HL-60 (cell line): Measurements from ENCODE around the gene SVBP.

Experiments
- DNase-seq, 2 experiments: peaks; one replicate each; pipeline ENCODE4 v3.0.0-alpha.2; 2010 to 2020; ENCODE audit warnings: low read depth in 1 of 2, low spot score in 1 of 2
- H3K27ac ChIP-seq: fragments of 250-450 bp; sonication (Bioruptor Pico); replicated peaks from 2 replicates; pipeline ENCODE4 v1.5.1; 2020; ENCODE audit warnings: mild to moderate bottlenecking, moderate library complexity
- H3K27me3 ChIP-seq: fragments of 250-450 bp; sonication (Bioruptor Pico); 2 replicates; pipeline ENCODE4 v1.5.1; 2021; ENCODE audit warnings: mild to moderate bottlenecking, moderate library complexity; ENCODE audit not compliant: insufficient read depth, poor library complexity, severe bottlenecking
- H3K4me3 ChIP-seq: replicated peaks from 2 replicates; pipeline ENCODE4 v1.5.1; 2011; ENCODE audit warnings: mild to moderate bottlenecking, control low read depth, low read length; ENCODE audit not compliant: insufficient read depth
- GABPA ChIP-seq: IDR thresholded peaks from 2 replicates; pipeline ENCODE4 v1.6.1; 2012; ENCODE audit warnings: low read depth
- POLR2AphosphoS5 ChIP-seq: IDR thresholded peaks from 2 replicates; pipeline ENCODE4 v1.6.1; 2012; ENCODE audit warnings: low read depth
- SPI1 ChIP-seq: IDR thresholded peaks from 2 replicates; pipeline ENCODE4 v1.6.1; 2012; ENCODE audit warnings: low read depth, mild to moderate bottlenecking, borderline replicate concordance
- TF ChIP-seq, protein P1 (sequence below): IDR thresholded peaks from 2 replicates; pipeline ENCODE4 v1.6.1; 2012; ENCODE audit warnings: low read depth; ENCODE audit not compliant: insufficient replicate concordance
- TF ChIP-seq, protein P2 (sequence below): IDR thresholded peaks from one replicate; pipeline ENCODE4 v1.5.1; 2011; ENCODE audit warnings: low read length, control low read depth, inconsistent platforms; ENCODE audit not compliant: insufficient read depth

SVBP gene

DNA sequence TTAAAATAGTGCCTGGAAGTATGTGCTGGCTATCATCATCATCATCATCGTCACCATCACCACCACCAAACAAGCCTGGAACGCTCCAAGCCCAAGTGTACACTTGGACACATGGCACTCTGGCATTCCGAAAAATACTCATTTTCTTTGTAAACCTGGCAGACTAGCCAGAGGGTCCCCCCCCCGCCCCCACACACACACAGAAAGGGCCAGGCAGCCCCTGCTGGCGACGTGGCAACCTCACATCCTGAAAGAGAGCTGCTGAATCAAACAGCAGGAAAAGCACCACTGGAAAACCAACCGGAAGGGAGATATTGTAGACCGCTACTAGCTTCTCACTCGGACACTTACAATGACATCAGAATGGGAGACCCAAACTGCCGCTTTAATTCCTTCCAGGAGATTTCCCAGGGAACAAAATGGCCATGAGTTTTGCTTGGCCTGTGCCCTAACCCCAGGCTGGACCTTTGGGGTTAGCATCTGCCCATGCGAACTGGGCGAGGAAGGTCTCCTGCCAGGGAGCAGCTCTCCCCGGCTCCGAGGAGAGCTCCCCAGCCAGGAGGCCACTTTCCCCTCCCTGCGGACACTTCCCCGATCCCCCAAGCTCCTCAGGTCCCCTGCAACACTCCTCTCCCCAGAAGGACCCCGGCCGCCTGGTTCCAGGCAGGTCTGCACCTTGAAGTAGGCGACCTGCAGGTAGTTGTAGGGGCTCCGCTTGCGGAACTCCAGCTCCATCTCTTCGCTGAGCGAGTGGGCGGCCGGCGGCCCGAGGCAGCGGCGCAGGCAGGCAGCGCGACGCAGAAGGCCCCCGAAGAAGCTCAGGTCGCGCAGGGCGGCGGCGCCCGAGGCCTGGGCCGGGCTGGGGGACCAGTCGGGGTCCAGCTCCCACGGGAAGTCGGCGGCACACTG is 51.1 kb downstream of the SVBP start:
- no peaks in the 10 kb centered on the region for H3K27me3 ChIP-seq
- peak overlapping the region; percentile 74 for H3K27ac ChIP-seq
- H3K4me3 ChIP-seq: peak overlapping the region; percentile 98
- peak in 1 of 2 experiments; percentile 37 for DNase-seq
- TF ChIP-seq POLR2AphosphoS5: no peak
- no peak for TF ChIP-seq GABPA
- TF ChIP-seq, protein P1, sequence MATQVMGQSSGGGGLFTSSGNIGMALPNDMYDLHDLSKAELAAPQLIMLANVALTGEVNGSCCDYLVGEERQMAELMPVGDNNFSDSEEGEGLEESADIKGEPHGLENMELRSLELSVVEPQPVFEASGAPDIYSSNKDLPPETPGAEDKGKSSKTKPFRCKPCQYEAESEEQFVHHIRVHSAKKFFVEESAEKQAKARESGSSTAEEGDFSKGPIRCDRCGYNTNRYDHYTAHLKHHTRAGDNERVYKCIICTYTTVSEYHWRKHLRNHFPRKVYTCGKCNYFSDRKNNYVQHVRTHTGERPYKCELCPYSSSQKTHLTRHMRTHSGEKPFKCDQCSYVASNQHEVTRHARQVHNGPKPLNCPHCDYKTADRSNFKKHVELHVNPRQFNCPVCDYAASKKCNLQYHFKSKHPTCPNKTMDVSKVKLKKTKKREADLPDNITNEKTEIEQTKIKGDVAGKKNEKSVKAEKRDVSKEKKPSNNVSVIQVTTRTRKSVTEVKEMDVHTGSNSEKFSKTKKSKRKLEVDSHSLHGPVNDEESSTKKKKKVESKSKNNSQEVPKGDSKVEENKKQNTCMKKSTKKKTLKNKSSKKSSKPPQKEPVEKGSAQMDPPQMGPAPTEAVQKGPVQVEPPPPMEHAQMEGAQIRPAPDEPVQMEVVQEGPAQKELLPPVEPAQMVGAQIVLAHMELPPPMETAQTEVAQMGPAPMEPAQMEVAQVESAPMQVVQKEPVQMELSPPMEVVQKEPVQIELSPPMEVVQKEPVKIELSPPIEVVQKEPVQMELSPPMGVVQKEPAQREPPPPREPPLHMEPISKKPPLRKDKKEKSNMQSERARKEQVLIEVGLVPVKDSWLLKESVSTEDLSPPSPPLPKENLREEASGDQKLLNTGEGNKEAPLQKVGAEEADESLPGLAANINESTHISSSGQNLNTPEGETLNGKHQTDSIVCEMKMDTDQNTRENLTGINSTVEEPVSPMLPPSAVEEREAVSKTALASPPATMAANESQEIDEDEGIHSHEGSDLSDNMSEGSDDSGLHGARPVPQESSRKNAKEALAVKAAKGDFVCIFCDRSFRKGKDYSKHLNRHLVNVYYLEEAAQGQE: no peak
- TF ChIP-seq SPI1: no peak
- TF ChIP-seq, protein P2, sequence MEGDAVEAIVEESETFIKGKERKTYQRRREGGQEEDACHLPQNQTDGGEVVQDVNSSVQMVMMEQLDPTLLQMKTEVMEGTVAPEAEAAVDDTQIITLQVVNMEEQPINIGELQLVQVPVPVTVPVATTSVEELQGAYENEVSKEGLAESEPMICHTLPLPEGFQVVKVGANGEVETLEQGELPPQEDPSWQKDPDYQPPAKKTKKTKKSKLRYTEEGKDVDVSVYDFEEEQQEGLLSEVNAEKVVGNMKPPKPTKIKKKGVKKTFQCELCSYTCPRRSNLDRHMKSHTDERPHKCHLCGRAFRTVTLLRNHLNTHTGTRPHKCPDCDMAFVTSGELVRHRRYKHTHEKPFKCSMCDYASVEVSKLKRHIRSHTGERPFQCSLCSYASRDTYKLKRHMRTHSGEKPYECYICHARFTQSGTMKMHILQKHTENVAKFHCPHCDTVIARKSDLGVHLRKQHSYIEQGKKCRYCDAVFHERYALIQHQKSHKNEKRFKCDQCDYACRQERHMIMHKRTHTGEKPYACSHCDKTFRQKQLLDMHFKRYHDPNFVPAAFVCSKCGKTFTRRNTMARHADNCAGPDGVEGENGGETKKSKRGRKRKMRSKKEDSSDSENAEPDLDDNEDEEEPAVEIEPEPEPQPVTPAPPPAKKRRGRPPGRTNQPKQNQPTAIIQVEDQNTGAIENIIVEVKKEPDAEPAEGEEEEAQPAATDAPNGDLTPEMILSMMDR: no peak

DNA sequence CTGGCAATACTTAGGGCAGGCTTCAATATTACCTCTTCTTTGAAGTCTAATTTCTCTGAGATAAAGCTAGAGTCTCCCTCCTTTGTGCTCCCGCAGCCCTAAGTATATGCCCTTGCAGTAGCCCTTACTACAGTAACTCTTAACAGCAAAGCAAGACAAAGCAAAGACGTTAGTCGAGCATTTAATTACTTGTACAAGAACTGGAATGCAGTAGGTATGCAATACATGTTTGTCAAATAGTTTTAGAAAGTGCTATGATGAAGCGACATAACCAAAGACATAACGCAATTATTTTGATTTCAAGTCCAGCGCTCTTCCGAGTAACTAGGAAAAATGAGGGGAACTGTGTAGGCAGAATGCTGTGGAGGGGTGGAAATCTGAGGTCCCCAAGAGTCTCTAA is 51.9 kb downstream of the SVBP start:
- DNase-seq: no peak
- TF ChIP-seq GABPA (no peak), POLR2AphosphoS5 (no peak), SPI1 (no peak)
- TF ChIP-seq, protein P1: no peak
- TF ChIP-seq, protein P2: no peak
- Histone ChIP-seq H3K27ac (no peak overlapping the region), H3K4me3 (peak overlapping the region; percentile 98), H3K27me3 (no peaks in the 10 kb centered on the region)

DNA sequence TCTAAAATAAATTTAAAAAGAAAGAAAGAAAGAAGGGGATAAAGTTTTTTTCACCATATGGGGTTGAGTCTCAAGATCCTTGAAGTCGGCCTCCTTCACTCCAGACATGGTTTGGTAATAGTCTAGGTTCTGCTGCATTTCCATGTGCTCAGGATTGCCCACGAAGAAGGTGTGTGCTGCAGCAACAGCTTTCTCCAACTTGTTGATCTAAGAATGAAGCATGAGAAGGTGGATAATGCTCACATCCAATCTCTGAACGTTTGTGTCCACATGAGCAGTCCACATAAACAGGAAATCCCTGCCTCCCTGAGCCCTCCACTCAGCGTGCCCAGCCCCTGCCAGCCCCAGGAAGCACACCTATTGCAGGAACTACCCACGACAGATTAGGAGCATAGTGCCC is 54.9 kb downstream of the SVBP start:
- Histone ChIP-seq H3K27me3 (no peaks in the 10 kb centered on the region), H3K27ac (no peak overlapping the region), H3K4me3 (no peak overlapping the region)
- TF ChIP-seq GABPA (no peak), POLR2AphosphoS5 (no peak), SPI1 (no peak)
- TF ChIP-seq, protein P2: no peak
- TF ChIP-seq, protein P1: no peak
- no peak for DNase-seq
